Measurements from ENCODE around the gene CTNNA1.
"Not testable (repeated sequence)": the region's sequence is repeated elsewhere in the genome, so short reads cannot be mapped to it uniquely, and the experiment has no call there.

Gene CTNNA1

GRCh38 chr5:138815529-138815928 lies 62.3 kb downstream of the CTNNA1 start:
- no peak for DNase-seq (ENCODE audit: low read depth in 2 of 2)

GRCh38 chr5:138817241-138817640 lies 64.0 kb downstream of the CTNNA1 start:
- no peak for DNase-seq (ENCODE audit: low read depth in 2 of 2)

- no peak for DNase-seq (ENCODE audit: low read depth in 2 of 2)
These were observed 65.9 kb downstream of the CTNNA1 start for GRCh38 chr5:138819081-138819480.

DNA sequence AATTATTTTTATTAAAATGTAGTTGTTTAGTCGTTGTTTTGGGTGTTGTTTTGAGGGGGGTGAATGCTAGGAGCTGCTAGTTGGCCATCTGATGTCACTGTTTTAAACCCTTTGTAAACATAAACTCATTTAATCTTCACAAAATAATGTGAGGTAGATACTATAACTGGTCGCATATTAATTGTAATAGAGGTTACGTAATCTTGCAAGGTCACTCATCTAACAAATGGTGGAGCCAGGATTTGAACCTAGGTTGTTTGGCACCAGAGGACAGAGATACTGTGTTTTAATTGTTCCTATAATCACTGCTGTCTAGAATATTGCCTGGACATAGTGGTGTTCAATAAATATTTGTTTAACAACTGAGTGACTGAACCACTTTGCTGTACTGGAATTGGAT lies 67.5 kb downstream of the CTNNA1 start:
- DNase-seq (ENCODE audit: low read depth in 2 of 2) = no peak

GRCh38 chr5:138824516-138824915 lies 71.3 kb downstream of the CTNNA1 start:
- peak in 1 of 2 donors; percentile 6 for DNase-seq (ENCODE audit: low read depth in 2 of 2)

DNA sequence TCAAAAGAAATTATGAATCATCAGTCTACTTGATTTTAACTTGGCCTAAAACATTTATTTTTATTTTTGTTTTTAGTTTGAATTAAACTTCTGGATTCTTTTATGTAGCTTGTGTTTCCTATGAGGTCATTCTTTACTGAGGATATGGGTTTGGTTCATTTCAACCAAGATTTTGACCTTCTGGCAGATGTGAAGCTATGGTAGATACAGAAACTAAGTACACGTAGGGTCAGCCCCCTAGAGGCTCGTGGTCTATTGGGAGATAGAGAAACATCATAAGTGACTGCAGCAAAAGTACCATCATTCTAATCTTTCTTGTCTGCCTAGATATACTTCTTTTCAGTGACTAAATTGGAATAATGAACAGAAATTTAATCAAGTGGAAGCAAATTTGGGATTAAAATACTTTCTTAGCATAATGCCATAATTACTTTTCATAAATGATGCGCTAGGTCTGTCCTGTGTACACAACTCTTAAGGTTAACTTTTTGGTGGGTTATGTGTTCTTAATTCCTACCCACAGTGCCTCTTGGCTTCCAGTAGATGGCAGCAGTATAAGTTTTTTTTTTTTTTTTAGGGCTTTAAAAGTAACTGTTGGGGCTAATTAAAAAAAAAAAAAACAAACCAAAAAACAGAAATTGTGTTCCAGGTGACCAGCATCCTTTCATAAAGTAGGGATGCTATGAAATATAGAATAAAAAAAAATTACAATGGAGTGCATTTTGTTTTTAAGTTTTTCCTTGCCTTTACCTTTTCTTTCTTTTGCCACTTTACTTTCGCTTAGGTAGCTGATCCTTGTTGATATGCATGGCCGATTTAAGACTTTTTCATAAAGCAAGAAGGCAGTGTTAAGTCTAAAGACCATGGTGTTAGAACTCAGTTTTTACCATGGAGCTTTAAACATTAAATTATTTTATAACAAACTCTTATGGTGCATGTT lies 72.0 kb downstream of the CTNNA1 start:
- DNase-seq (ENCODE audit: low read depth in 2 of 2) = peak in 1 of 2 donors; percentile 3

- no peak for DNase-seq (ENCODE audit: low read depth in 2 of 2)
These were observed 75.3 kb downstream of the CTNNA1 start for GRCh38 chr5:138828556-138828955.

DNA sequence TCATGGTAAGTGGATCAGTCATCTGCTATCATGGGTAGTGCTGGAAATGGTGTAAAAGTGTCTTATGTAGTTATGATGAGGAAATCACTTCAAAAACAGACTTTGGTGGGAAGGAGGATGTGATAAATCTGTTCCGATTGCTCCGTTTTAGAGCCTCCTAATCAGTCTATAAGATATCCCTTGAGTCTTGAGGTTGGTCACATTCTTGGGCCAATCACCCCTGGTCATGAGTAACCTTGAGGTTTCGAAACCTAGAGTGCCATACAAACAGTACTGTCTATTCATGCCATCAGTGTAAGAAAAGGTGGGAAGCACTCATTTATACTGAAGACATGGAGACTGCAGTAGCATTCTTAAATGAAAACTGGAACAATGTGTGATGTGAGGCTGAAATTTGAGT lies 76.1 kb downstream of the CTNNA1 start:
- DNase-seq (ENCODE audit: low read depth in 2 of 2) = no peak

GRCh38 chr5:138831703-138832102 lies 78.5 kb downstream of the CTNNA1 start:
- no peak for DNase-seq (ENCODE audit: low read depth in 2 of 2)

GRCh38 chr5:138832218-138832617 lies 79.0 kb downstream of the CTNNA1 start:
- no peak for DNase-seq (ENCODE audit: low read depth in 2 of 2)

DNA sequence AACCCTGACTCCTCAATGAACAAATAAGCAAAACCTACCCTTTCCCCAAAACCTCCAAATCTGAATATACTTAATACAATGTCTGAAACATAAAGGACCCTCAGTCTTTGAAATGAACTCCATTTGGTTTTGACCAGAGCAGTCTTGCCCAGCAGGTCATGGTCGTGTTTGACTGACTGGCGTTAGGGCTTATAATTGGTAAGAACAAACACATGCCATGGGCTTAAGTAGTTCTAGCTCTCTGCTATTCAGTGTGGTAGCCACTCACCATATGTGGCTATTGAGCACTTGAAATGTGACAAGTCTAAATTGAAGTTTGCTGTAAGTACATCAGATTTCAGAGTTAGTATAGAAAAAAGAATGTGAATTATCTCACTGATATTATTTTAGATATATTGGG lies 79.9 kb downstream of the CTNNA1 start:
- no peak for DNase-seq (ENCODE audit: low read depth in 2 of 2)

GRCh38 chr5:138833726-138834480 lies 80.7 kb downstream of the CTNNA1 start:
- no peak for DNase-seq (ENCODE audit: low read depth in 2 of 2)

GRCh38 chr5:138834853-138835252 lies 81.6 kb downstream of the CTNNA1 start:
- DNase-seq (ENCODE audit: low read depth in 2 of 2) = not testable (repeated sequence)

- no peak for DNase-seq (ENCODE audit: low read depth in 2 of 2)
These were observed 83.9 kb downstream of the CTNNA1 start for GRCh38 chr5:138837160-138837559.

DNA sequence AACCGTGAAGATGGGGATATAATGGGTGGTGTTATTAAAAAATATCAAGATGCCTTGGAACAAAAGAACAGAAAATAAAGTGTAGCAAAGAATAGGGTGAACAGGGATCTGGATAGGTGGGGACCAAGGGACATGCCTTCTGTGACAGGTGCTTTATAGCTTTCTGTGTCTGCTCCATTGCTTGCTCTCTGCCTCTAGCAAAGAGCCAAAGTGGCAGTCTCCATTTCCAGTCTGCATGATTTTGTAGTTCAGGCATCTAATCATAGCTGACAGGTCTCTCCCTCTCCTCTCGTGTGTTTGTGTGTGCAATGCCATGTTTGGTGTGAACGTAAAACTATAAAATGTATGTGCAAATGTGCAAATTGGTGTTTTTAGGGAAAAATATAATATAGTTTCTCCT lies 86.9 kb downstream of the CTNNA1 start:
- no peak for DNase-seq (ENCODE audit: low read depth in 2 of 2)

DNA sequence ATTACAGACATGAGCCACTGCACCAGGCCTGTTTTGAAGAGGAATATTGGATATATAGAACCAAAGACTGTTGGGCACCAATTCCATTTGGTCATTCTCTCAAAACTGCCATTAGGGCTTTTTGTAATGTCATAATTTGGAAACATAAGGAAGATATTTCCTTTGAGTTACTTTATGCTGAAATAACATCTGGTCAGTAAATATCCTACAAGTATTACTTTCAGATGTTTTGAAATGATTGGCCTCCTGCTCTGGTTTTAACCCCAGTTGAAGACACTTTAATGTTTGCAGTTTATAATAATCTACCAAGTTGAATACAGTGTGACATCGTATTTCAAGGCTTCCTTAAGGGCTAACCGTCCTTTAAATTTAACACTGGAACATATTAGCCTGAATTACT lies 88.3 kb downstream of the CTNNA1 start:
- DNase-seq (ENCODE audit: low read depth in 2 of 2) = no peak

DNA sequence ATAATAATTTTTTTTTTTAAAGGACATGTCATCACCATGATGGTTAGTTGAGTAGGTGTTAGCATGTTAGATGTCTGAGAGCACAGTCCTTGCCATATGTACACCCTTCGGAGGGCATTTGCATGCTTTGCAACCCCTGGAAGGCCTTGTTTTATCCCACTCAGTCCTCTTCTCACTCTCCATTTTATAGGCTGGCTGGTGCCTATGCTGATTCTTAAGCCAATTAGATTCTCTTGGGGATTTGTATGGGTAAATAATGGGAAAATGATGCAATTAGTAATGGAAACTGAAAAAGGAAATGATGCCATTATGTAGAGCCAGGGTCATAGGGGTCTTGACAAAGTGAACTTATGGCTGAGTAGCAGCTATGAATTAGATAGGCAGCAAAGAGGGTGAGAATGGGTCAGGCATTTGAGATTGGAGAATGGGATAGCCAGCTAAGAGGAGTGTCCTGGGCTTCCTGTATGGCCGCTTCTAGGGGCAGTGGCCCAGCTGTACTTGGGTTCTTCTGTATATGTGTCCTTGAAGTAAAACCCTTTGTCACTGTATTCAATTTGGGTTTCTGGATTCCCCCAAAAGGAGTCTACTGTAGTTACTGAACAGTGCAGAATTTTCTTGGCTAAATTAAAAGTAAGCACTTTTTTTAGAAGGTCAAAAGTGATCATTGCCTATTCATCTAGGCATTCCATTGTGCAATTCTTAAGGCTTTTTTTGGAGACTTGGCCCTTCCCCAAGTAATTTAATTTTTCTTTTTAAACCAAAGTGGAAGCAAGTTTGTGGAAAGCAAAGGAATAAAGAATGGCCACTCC lies 90.3 kb downstream of the CTNNA1 start:
- no peak for DNase-seq (ENCODE audit: low read depth in 2 of 2)

- DNase-seq (ENCODE audit: low read depth in 2 of 2) = no peak
These were observed 90.9 kb downstream of the CTNNA1 start for GRCh38 chr5:138844125-138844461.

- no peak for DNase-seq (ENCODE audit: low read depth in 2 of 2)
These were observed 91.7 kb downstream of the CTNNA1 start for GRCh38 chr5:138844812-138845513.

GRCh38 chr5:138849439-138849838 lies 96.2 kb downstream of the CTNNA1 start:
- no peak for DNase-seq (ENCODE audit: low read depth in 2 of 2)

- DNase-seq (ENCODE audit: low read depth in 2 of 2) = no peak
These were observed 96.7 kb downstream of the CTNNA1 start for GRCh38 chr5:138849882-138850281.
